Measurements from ENCODE around the gene ANKRD13C.

ANKRD13C gene

DNA sequence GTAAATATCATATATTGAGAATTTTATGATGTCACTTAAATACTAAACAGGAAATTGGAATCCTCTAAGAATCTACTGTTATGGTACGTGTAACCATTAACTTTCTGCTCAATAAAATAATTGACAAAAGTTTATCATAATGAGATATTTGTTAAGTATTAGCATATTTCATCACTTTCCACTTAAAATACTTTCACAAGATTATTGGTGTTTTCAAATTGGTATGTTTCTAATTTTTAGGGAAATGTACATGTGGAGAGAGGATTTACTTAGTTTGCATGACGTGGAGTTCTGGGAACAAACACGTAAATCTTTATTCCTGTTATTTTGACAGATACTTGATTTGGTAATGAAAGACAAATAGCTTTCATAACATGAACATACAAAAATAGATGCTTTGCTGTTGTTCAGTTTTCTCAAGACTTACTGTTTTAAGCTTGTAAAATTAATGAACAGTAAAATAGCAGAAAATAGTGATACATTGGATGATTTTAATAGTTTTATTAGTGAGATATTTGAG lies 131.7 kb downstream of the ANKRD13C start:
- TF ChIP-seq, protein P1, sequence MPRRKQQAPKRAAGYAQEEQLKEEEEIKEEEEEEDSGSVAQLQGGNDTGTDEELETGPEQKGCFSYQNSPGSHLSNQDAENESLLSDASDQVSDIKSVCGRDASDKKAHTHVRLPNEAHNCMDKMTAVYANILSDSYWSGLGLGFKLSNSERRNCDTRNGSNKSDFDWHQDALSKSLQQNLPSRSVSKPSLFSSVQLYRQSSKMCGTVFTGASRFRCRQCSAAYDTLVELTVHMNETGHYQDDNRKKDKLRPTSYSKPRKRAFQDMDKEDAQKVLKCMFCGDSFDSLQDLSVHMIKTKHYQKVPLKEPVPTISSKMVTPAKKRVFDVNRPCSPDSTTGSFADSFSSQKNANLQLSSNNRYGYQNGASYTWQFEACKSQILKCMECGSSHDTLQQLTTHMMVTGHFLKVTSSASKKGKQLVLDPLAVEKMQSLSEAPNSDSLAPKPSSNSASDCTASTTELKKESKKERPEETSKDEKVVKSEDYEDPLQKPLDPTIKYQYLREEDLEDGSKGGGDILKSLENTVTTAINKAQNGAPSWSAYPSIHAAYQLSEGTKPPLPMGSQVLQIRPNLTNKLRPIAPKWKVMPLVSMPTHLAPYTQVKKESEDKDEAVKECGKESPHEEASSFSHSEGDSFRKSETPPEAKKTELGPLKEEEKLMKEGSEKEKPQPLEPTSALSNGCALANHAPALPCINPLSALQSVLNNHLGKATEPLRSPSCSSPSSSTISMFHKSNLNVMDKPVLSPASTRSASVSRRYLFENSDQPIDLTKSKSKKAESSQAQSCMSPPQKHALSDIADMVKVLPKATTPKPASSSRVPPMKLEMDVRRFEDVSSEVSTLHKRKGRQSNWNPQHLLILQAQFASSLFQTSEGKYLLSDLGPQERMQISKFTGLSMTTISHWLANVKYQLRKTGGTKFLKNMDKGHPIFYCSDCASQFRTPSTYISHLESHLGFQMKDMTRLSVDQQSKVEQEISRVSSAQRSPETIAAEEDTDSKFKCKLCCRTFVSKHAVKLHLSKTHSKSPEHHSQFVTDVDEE (CRISPR knock-in tag; IDR thresholded peaks at IDR 0.05): no peak
- TF ChIP-seq ZNF70 (CRISPR knock-in tag; IDR thresholded peaks at IDR 0.05) (no peak), ZFP30 (CRISPR knock-in tag; IDR thresholded peaks at IDR 0.05) (no peak), TOX (CRISPR knock-in tag; IDR thresholded peaks at IDR 0.05; ENCODE audit: borderline replicate concordance) (no peak), ZC3H10 (CRISPR knock-in tag; IDR thresholded peaks at IDR 0.05) (no peak), GLIS3 (CRISPR knock-in tag; IDR thresholded peaks at IDR 0.05) (no peak), ZNF8 (CRISPR knock-in tag; IDR thresholded peaks at IDR 0.05) (no peak), ZFP3 (CRISPR knock-in tag; IDR thresholded peaks at IDR 0.05) (no peak), ESRRG (CRISPR knock-in tag; IDR thresholded peaks at IDR 0.05) (no peak), RARB (CRISPR knock-in tag; IDR thresholded peaks at IDR 0.05) (no peak)
- TF ChIP-seq, protein P2, sequence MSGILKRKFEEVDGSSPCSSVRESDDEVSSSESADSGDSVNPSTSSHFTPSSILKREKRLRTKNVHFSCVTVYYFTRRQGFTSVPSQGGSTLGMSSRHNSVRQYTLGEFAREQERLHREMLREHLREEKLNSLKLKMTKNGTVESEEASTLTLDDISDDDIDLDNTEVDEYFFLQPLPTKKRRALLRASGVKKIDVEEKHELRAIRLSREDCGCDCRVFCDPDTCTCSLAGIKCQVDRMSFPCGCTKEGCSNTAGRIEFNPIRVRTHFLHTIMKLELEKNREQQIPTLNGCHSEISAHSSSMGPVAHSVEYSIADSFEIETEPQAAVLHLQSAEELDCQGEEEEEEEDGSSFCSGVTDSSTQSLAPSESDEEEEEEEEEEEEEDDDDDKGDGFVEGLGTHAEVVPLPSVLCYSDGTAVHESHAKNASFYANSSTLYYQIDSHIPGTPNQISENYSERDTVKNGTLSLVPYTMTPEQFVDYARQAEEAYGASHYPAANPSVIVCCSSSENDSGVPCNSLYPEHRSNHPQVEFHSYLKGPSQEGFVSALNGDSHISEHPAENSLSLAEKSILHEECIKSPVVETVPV (CRISPR knock-in tag; IDR thresholded peaks at IDR 0.05): no peak
- TF ChIP-seq, protein P3, sequence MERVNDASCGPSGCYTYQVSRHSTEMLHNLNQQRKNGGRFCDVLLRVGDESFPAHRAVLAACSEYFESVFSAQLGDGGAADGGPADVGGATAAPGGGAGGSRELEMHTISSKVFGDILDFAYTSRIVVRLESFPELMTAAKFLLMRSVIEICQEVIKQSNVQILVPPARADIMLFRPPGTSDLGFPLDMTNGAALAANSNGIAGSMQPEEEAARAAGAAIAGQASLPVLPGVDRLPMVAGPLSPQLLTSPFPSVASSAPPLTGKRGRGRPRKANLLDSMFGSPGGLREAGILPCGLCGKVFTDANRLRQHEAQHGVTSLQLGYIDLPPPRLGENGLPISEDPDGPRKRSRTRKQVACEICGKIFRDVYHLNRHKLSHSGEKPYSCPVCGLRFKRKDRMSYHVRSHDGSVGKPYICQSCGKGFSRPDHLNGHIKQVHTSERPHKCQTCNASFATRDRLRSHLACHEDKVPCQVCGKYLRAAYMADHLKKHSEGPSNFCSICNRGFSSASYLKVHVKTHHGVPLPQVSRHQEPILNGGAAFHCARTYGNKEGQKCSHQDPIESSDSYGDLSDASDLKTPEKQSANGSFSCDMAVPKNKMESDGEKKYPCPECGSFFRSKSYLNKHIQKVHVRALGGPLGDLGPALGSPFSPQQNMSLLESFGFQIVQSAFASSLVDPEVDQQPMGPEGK (CRISPR knock-in tag; IDR thresholded peaks at IDR 0.05; ENCODE audit: borderline replicate concordance): no peak
- ATAC-seq: no peak

DNA sequence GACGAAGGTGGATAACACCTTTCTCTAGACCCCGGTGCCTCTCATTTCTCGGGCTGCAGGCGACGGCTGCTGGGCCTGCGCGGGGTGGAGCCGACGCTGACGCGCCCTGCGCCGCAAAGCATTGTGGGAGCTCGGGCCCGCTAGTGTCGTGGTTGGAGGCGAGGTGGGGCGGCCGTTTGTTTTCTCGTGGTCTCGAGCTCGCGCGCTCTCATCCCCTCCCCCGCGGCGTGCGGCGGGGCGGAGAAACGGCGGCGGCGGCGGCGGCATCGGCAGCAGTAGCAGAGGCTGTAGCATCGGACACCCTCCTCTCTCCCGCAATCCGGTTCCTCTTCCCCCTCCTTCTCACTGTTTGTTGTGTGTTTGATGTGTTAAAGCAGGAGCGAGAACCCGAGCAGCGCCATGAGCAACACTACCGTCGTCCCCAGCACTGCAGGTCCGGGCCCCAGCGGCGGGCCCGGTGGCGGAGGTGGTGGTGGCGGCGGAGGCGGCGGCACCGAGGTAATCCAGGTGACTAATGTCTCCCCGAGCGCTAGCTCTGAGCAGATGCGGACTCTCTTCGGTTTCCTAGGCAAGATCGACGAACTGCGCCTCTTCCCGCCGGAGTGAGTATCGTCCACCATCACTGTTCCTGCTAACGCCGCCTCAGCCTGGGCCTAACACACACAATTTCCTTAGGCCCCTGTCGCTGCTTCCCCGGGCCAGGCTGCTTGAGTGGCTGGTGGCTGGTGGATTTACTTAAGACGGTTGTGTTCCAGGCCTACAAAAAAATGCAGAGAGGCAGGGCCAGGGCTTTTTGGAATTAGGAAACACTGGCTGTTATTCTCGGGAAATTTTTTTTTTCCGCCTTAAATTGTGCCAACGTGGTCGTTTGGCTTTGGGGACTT lies 133.0 kb downstream of the ANKRD13C start, which contains the start of gene SRSF11:
SRSF11 (plus strand) TSS at position 143 of the 884 bp plus-strand sequence; CDS start at position 400, 257 bp downstream.
- TF ChIP-seq, protein P4, sequence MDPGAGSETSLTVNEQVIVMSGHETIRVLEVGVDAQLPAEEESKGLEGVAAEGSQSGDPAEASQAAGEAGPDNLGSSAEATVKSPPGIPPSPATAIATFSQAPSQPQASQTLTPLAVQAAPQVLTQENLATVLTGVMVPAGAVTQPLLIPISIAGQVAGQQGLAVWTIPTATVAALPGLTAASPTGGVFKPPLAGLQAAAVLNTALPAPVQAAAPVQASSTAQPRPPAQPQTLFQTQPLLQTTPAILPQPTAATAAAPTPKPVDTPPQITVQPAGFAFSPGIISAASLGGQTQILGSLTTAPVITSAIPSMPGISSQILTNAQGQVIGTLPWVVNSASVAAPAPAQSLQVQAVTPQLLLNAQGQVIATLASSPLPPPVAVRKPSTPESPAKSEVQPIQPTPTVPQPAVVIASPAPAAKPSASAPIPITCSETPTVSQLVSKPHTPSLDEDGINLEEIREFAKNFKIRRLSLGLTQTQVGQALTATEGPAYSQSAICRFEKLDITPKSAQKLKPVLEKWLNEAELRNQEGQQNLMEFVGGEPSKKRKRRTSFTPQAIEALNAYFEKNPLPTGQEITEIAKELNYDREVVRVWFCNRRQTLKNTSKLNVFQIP (CRISPR knock-in tag; IDR thresholded peaks at IDR 0.05; ENCODE audit: borderline replicate concordance, low read depth): no peak
- TF ChIP-seq, protein P5, sequence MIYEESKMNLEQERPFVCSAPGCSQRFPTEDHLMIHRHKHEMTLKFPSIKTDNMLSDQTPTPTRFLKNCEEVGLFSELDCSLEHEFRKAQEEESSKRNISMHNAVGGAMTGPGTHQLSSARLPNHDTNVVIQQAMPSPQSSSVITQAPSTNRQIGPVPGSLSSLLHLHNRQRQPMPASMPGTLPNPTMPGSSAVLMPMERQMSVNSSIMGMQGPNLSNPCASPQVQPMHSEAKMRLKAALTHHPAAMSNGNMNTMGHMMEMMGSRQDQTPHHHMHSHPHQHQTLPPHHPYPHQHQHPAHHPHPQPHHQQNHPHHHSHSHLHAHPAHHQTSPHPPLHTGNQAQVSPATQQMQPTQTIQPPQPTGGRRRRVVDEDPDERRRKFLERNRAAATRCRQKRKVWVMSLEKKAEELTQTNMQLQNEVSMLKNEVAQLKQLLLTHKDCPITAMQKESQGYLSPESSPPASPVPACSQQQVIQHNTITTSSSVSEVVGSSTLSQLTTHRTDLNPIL (CRISPR knock-in tag; IDR thresholded peaks at IDR 0.05; ENCODE audit: low read depth): no peak
- TF ChIP-seq ARNTL (CRISPR knock-in tag; IDR thresholded peaks at IDR 0.05; ENCODE audit: borderline replicate concordance, low read depth): no peak
- no peak for TF ChIP-seq OSR1 (CRISPR knock-in tag; IDR thresholded peaks at IDR 0.05)
- TF ChIP-seq ZNF70 (CRISPR knock-in tag; IDR thresholded peaks at IDR 0.05): no peak
- TF ChIP-seq, protein P3 (CRISPR knock-in tag; IDR thresholded peaks at IDR 0.05; ENCODE audit: borderline replicate concordance): no peak
- TF ChIP-seq ZNF8 (CRISPR knock-in tag; IDR thresholded peaks at IDR 0.05): no peak
- no peak for TF ChIP-seq ZFP30 (CRISPR knock-in tag; IDR thresholded peaks at IDR 0.05)
- peak; percentile 98 for ATAC-seq

Measured in SK-N-SH treated with all-trans-retinoic acid at 6 μM for 48 hours (cell line).